GM21576 (cell line): ENCODE results near the gene ADA.

ENCODE experiments used
- ATAC-seq: cut with Tn5 transposase; IDR thresholded peaks from one replicate; pipeline ENCODE4 v1.9.1; 2021; ENCODE audit warnings: mild to moderate bottlenecking, moderate library complexity; ENCODE audit not compliant: unreplicated experiment

ADA gene

DNA sequence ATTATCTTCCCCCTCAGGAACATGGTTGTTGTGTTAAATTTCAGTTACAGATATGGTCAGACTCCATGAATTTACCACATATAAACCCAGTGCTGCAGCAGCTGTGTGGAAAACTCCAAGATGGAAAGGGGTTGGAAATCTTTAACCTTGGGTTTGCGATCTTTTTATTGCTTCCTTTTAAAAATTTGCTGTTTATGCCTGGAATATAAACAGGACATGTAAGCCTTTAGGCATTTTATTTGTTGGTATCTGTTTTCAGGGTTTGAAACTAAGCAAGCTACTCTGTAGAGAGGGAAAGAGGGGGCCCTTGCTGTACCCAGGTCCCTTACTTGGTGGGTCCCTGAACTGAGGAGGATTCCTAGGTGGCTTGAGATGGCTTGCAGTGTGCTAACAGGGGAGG lies 68.3 kb downstream of the ADA start:
- no peak for ATAC-seq

DNA sequence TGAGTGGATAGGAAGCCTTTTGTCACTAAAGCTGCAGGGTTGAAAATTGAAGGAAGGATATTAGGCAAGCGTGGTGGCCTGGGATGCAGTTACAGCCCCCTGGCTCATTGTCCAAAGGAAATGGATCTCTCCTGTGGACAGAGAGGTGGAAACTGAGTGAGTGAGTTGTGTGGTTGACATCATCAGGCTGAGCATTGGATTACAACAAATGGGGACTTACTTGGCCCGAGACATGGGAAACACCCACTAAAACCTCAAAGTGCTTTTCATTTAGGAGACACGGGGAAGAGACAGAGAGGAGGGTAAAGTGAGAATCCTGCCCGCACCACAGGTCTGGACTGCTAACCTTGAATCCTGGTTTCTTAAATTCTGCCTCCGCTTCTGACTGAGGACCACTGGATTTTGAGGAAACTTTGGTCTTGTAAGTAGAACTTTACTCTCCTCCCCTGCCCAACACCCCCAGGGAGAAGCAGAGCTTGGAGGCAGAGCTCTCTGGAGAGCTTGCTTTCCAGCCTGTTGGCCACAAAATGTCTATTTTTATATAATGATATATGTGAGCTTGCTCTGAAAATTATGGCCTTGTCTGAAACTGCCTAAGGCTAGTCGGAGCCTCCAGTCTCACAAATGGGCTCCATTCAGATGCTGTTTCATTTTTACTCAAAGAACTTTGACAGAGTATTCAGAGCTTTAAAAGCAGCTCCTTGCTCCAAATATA lies 69.0 kb downstream of the ADA start, which contains the start of gene PKIG:
Gene PKIG, plus strand, starts transcription at position 269 of the 715 bp plus-strand sequence. CDS start 31,978 bp downstream, outside the sequence.
- no peak for ATAC-seq

GRCh38 chr20:44581515-44581914 lies 70.0 kb downstream of the ADA start:
- no peak for ATAC-seq

- no peak for ATAC-seq
Measured at GRCh38 chr20:44580581-44581268, 70.8 kb downstream of the ADA start.

- ATAC-seq: no peak
Measured at GRCh38 chr20:44579313-44580081, 72.0 kb downstream of the ADA start.

DNA sequence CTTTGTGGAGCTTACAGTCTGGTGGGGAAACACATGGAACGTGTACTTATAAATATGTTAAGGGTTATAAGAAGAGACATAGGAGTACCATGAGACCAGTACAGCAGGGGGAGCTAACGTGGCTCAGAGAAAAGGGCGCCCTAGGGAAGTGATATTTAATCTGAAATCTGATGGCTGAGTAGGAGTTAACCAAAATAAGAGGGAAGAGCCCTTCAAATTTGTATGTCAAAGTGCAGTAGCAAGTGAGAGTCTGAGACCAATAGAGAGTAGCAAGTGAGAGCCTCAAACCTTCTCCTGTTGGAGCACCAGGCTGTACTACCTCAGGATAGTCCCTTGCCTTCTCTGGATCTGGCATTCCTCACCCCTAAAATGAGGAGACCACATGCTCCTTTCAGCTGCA lies 75.2 kb downstream of the ADA start:
- no peak for ATAC-seq

DNA sequence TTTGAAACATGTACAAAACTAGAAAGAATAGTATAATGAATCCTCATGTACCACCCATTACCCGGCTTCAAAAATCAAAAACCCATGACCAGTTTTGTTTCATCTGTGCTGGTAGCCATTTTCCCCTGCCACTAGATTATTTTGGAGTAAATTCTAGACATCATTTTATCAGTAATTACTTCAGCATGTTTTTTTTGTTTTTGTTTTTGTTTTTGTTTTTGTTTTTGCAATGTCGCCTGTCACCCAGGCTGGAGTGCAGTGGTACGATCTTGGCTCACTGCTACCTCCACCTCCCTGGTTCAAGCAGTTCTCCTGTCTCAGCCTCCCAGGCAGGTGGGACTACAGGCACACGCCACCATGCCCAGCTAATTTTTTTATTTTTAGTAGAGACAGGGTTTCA lies 77.1 kb downstream of the ADA start:
- ATAC-seq: no peak

GRCh38 chr20:44573501-44573869 lies 78.0 kb downstream of the ADA start:
- no peak for ATAC-seq

DNA sequence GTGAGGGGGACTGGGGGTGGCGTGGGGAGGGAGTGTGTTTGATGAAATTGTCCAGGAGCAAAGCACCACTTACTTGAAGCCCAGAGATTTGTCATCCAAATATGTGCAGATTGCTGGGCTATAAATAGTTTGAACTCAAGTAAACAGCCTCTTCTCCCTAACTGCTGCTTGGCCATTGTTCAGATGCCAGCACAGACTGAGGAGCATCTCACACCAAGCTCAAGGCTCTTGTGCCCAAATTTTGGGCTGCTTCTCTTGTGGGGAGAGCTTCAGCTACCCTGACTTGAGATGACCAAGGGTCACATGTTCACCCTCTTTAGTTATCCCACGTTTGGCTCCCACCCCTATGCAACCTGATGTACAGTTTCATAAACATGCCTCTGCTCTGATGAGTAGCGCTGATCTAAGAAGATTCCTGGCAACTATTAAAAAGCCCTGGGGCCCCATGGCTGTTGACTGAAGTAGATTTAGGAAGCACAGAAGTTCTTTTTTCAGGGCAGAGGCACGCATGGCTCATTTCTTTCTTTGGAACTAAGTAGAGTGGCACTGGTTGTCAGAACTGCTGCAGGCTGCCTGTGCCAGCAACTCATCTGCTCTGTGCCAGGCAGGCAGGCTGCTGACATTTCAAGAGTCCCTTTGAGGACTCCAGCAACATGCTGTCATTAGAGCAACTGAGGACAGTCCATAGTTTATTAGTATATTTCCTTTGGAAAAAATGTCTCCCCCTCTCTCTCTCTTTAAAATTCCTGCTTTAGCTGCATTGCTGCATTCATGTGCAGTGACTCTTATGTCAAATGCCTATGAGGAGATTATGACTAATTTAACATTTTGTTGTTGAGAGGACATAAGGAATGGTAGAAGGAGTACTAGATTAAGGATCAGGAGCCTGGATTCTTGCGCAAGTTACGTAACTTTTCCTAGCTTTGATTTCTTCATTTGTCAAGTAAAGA lies 78.7 kb downstream of the ADA start:
- ATAC-seq: no peak

DNA sequence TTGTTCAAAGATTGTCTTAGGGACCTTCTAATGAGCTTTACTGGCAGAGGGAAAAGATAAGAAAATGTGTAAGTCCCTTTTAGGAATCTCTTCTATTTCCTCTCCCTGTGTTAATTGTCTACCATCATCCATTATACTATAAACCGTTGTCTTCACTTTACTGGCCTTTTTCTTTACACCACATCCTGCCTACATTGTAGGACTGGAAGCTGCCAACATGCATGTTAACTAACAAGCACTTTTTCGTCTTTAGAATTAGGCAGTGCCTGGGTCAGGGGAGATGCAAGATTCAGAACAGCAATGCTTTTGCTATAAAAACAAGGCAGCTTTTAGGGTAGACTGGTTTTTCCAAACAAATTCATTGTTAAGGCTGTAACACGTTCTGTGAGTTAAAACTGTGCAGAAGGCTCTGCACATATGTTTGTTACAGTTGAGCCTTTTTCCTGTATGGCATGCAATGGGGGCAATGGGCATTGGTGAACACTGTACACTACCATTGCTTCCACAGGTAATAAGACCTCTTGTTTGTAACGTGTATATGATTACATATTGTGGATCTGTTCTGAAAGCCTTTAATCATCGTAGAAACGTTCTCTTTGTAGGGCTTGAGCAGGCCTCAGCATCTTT lies 80.0 kb downstream of the ADA start:
- no peak for ATAC-seq

- ATAC-seq: no peak
Measured at GRCh38 chr20:44570367-44570766, 81.1 kb downstream of the ADA start.
